SK-N-SH (cell line): Measurements from ENCODE around the gene THADA.
A peak's percentile ranks its signal among the peaks of the same experiment; 100 is the strongest.

ENCODE experiments used
- GABPA ChIP-seq: IDR thresholded peaks from 2 replicates; pipeline ENCODE4 v1.4.0; 2012; ENCODE audit warnings: low read depth, mild to moderate bottlenecking
- PBX3 ChIP-seq: IDR thresholded peaks from 2 replicates; pipeline ENCODE4; 2012
- RAD21 ChIP-seq: IDR thresholded peaks from 2 replicates; pipeline ENCODE4 v1.6.1; 2012; ENCODE audit warnings: mild to moderate bottlenecking, low read length
- SIN3A ChIP-seq: IDR thresholded peaks from 2 replicates; pipeline ENCODE4 v1.6.1; 2012; ENCODE audit warnings: low read depth, mild to moderate bottlenecking, low read length, moderate library complexity, borderline replicate concordance
- TCF12 ChIP-seq: IDR thresholded peaks from 2 replicates; pipeline ENCODE4 v1.4.0; 2012
- TF ChIP-seq, protein P1 (sequence below): fragments of 200-600 bp; sonication (generic); IDR thresholded peaks from 2 replicates; pipeline ENCODE4 v1.6.1; 2017; ENCODE audit warnings: antibody characterized with exemption, mild to moderate bottlenecking, moderate library complexity

- TF ChIP-seq PBX3: no peak
- TF ChIP-seq RAD21: peak; percentile 53
- no peak for TF ChIP-seq SIN3A
- TF ChIP-seq TCF12: no peak
- TF ChIP-seq, protein P1, sequence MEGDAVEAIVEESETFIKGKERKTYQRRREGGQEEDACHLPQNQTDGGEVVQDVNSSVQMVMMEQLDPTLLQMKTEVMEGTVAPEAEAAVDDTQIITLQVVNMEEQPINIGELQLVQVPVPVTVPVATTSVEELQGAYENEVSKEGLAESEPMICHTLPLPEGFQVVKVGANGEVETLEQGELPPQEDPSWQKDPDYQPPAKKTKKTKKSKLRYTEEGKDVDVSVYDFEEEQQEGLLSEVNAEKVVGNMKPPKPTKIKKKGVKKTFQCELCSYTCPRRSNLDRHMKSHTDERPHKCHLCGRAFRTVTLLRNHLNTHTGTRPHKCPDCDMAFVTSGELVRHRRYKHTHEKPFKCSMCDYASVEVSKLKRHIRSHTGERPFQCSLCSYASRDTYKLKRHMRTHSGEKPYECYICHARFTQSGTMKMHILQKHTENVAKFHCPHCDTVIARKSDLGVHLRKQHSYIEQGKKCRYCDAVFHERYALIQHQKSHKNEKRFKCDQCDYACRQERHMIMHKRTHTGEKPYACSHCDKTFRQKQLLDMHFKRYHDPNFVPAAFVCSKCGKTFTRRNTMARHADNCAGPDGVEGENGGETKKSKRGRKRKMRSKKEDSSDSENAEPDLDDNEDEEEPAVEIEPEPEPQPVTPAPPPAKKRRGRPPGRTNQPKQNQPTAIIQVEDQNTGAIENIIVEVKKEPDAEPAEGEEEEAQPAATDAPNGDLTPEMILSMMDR: no peak
- TF ChIP-seq GABPA: no peak
Measured at GRCh38 chr2:43279317-43279840, 316.5 kb downstream of the THADA start.
